Endothelial cell of umbilical vein (primary cell): ENCODE measurements around the gene SENP7. TPM values are rescaled to one million over a fixed set of nuclear protein-coding genes. Genes with fewer than 3 reads are reported as not detected.

Experiments used
- BruUV-seq: library from RNA; stranded (reverse); fragments of 400-500 nt; replicated peaks from 2 replicates; lab custom pipeline; 2021; lab: Mats Ljungman, UMichigan
- CTCF ChIA-PET: fragments of 300-600, 350-600 bp; sonication (Branson Sonifier 250); formaldehyde crosslinking; loops from one replicate; lab custom pipeline; 2021; ENCODE audit warnings: antibody characterized with exemption, inconsistent platforms; lab: Charles Lee
- POLR2A ChIA-PET: fragments of 300-600, 350-600 bp; sonication (Branson Sonifier 250); formaldehyde crosslinking; loops from one replicate; lab custom pipeline; 2021; ENCODE audit warnings: antibody characterized with exemption, inconsistent platforms; lab: Charles Lee
- DNase-seq: peaks from one replicate; pipeline ENCODE4 v3.0.0-alpha.2; 2011; ENCODE audit warnings: low read depth, low spot score
- FAIRE-seq: peaks from 2 replicates; lab custom pipeline; 2011; peaks lifted over from hg19 to GRCh38; lab: Jason Lieb, UNC
- H2AFZ ChIP-seq: 2 replicates; pipeline ENCODE4 v1.6.0; 2012; ENCODE audit warnings: low read depth, low read length, control low read depth, inconsistent platforms
- H3K27ac ChIP-seq: 2 replicates; pipeline ENCODE4 v1.5.1; 2011; ENCODE audit warnings: low read depth, mild to moderate bottlenecking, control low read depth, low read length, moderate library complexity; ENCODE audit not compliant: insufficient read depth
- H3K27me3 ChIP-seq, 2 experiments: 2 replicates each; pipeline versions ENCODE4 v1.6.0 to v1.6.1; 2011; ENCODE audit warnings: low read length in 2 of 2, mixed read lengths in 1 of 2; ENCODE audit not compliant: control insufficient read depth in 2 of 2, insufficient read depth in 2 of 2
- H3K36me3 ChIP-seq, 2 experiments: 2 replicates in 1 of 2; 3 replicates in 1 of 2; pipeline ENCODE4 v1.5.1; 2011; ENCODE audit warnings: low read length in 2 of 2, mild to moderate bottlenecking in 1 of 2, moderate library complexity in 1 of 2; ENCODE audit not compliant: control insufficient read depth in 2 of 2, insufficient read depth in 2 of 2; ENCODE audit errors: extremely low read depth in 1 of 2
- H3K4me1 ChIP-seq: 3 replicates; pipeline ENCODE4 v1.5.1; 2011; ENCODE audit warnings: mild to moderate bottlenecking, low read length; ENCODE audit not compliant: control insufficient read depth, insufficient read depth; ENCODE audit errors: extremely low read depth
- H3K4me2 ChIP-seq: 2 replicates; pipeline ENCODE4 v1.6.1; 2011; ENCODE audit warnings: low read length, control low read depth, mixed read lengths; ENCODE audit not compliant: insufficient read depth
- H3K4me3 ChIP-seq, 3 experiments: fragments of 200-600 bp in 1 of 3; sonication (generic), shearing (Covaris generic) in 1 of 3; replicated peaks in 1 of 3; 2 replicates each; pipeline ENCODE4 v1.5.1; 2011 to 2016; ENCODE audit warnings: control low read depth in 3 of 3, low read length in 3 of 3, mild to moderate bottlenecking in 2 of 3, inconsistent platforms in 1 of 3, low read depth in 1 of 3, moderate library complexity in 1 of 3; ENCODE audit not compliant: insufficient read depth in 1 of 3
- H3K79me2 ChIP-seq: 2 replicates; pipeline ENCODE4 v1.6.0; 2012; ENCODE audit warnings: low read length, inconsistent platforms; ENCODE audit not compliant: control insufficient read depth, insufficient read depth
- H3K9ac ChIP-seq: replicated peaks from 2 replicates; pipeline ENCODE3; 2011; ENCODE audit warnings: low read length, control low read depth; ENCODE audit not compliant: insufficient read depth; ENCODE audit errors: extremely low read depth
- H3K9me1 ChIP-seq: replicated peaks from 3 replicates; pipeline ENCODE4 v1.6.0; 2011; ENCODE audit warnings: mild to moderate bottlenecking, low read length; ENCODE audit not compliant: control insufficient read depth, insufficient read depth; ENCODE audit errors: extremely low read depth
- H3K9me3 ChIP-seq: replicated peaks from 2 replicates; pipeline ENCODE4 v1.5.1; 2012; ENCODE audit warnings: low read length, inconsistent platforms; ENCODE audit not compliant: control insufficient read depth, insufficient read depth
- H4K20me1 ChIP-seq: replicated peaks from 2 replicates; pipeline ENCODE3; 2011; ENCODE audit warnings: mild to moderate bottlenecking, low read length; ENCODE audit not compliant: control insufficient read depth, insufficient read depth; ENCODE audit errors: extremely low read depth
- EZH2 ChIP-seq: IDR thresholded peaks from 2 replicates; pipeline ENCODE4 v1.6.1; 2012; ENCODE audit warnings: borderline replicate concordance, low read depth, mild to moderate bottlenecking, moderate library complexity, low read length, inconsistent platforms; ENCODE audit not compliant: severe bottlenecking
- FOS ChIP-seq: IDR thresholded peaks from 2 replicates; pipeline ENCODE4 v1.6.1; 2011; ENCODE audit warnings: mild to moderate bottlenecking, low read length, moderate library complexity, borderline replicate concordance; ENCODE audit not compliant: insufficient read depth
- GATA2 ChIP-seq: IDR thresholded peaks from 2 replicates; pipeline ENCODE4 v1.7.0; 2011; ENCODE audit warnings: low read depth, mild to moderate bottlenecking, moderate library complexity, mixed read lengths, low read length; ENCODE audit not compliant: insufficient read length, insufficient read depth
- JUN ChIP-seq: IDR thresholded peaks from 2 replicates; pipeline ENCODE4 v1.6.1; 2011; ENCODE audit warnings: borderline replicate concordance, low read depth; ENCODE audit not compliant: insufficient read length, insufficient read depth
- MYC ChIP-seq: IDR thresholded peaks from one replicate; pipeline ENCODE4 v1.6.1; 2011; ENCODE audit warnings: mild to moderate bottlenecking, low read depth, low read length
- POLR2A ChIP-seq: IDR thresholded peaks from 2 replicates; pipeline ENCODE4 v1.6.1; 2012; ENCODE audit warnings: low read depth, mild to moderate bottlenecking, control low read depth, low read length
- POLR2AphosphoS5 ChIP-seq: IDR thresholded peaks from 2 replicates; pipeline ENCODE4 v1.6.1; 2012; ENCODE audit warnings: low read depth, mild to moderate bottlenecking, control low read depth, low read length, moderate library complexity; ENCODE audit not compliant: insufficient read depth
- dilution Hi-C: fragments of 300-500 bp; cut with MboI; formaldehyde crosslinking; loops from one replicate; pipeline ENCODE4 v1.15.0; 2019; ENCODE audit warnings: low sequenced_read_pairs; ENCODE audit not compliant: extremely low pct_ligation_motif_present
- intact Hi-C: fragments of 100-400 bp; cut with micrococcal nuclease; formaldehyde crosslinking; loops from one replicate; pipeline ENCODE4 v1.10.0; 2022
- polyA plus RNA-seq, 4 experiments: library from polyadenylated mRNA; depleted of rRNA in 3 of 4; stranded (reverse) in 3 of 4; unstranded in 1 of 4; fragments of >200 nt; gene quantifications; 2 replicates each; pipeline versions ENCODE4 v1.2.1 to v1.2.3, GENCODE V29; 2011 to 2012; ENCODE audit warnings: missing spikeins in 1 of 4
- total RNA-seq: library from RNA; stranded (reverse); gene quantifications from 2 replicates; pipeline ENCODE4 v1.2.3, GENCODE V29; 2021
- TF ChIP-seq, protein P1 (sequence below): IDR thresholded peaks from 2 replicates; pipeline ENCODE4 v1.6.1; 2011; ENCODE audit not compliant: insufficient read depth, insufficient read length
- TF ChIP-seq, protein P2 (sequence below), 2 donors: IDR thresholded peaks; 1 replicate in 1 of 2; 2 replicates in 1 of 2; pipeline ENCODE4 v1.5.1; 2011; ENCODE audit warnings: low read length in 2 of 2, mild to moderate bottlenecking in 2 of 2, moderate library complexity in 2 of 2, control low read depth in 1 of 2, inconsistent platforms in 1 of 2, low read depth in 1 of 2; ENCODE audit not compliant: insufficient read depth in 1 of 2; ENCODE audit errors: extremely low read depth in 1 of 2

Gene SENP7
- total and polyA plus RNA-seq, 2 donors (not counting 3 experiments of a cell fraction or from before 2014, with no cell fraction given), result 5.1 to 18.7 TPM

DNA sequence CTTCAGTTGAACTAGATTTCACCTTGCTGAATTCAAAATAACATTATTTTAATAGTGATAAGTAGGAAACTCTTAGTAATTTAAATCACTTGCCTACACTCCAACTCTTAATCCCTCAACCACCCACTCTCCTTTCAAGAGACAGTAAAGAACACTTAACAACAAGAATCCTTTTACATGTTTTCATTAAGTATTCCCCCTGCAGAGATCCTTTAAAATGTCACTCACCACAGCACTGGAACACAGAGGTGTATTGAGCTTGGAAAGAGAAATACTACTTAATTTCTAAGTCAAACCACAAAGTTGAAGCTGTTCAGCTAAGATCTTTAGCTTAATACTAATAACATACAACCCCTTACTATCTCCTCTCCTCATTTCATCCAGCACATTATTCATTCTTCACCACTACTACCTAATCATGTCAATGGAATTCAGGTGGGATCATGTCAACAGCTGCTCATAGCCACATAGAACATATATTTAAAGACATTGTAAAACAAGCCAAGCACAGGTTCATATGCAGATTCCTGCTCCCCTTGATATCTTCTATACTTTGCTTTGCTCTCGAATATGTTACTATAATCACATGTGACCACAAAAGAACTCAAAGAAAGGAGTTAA lies 233.1 kb downstream of the SENP7 start:
- no peak overlapping the region for H3K9ac ChIP-seq
- no peaks in the 10 kb centered on the region for H4K20me1 ChIP-seq
- H3K27me3 ChIP-seq, result no peaks in the 10 kb centered on the region
- dilution Hi-C loops (no loop called here), intact Hi-C loops (no loop called here)
- no peaks in the 10 kb centered on the region for H3K79me2 ChIP-seq
- DNase-seq (no peak), FAIRE-seq (no peak)
- H3K9me3 ChIP-seq, result no peaks in the 10 kb centered on the region
- H3K27ac ChIP-seq, result no peak overlapping the region
- H3K4me3 ChIP-seq, result no peak overlapping the region
- H3K9me1 ChIP-seq, result no peaks in the 10 kb centered on the region
- no TSS peak for BruUV-seq
- CTCF ChIA-PET, result no interaction called here
- POLR2A ChIA-PET, result no interaction called here
- no peak overlapping the region for H3K4me2 ChIP-seq
- TF ChIP-seq EZH2 (no peak), POLR2A (no peak), GATA2 (no peak), MYC (no peak), JUN (no peak), FOS (no peak), POLR2AphosphoS5 (no peak)
- TF ChIP-seq, protein P1, sequence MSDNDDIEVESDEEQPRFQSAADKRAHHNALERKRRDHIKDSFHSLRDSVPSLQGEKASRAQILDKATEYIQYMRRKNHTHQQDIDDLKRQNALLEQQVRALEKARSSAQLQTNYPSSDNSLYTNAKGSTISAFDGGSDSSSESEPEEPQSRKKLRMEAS, result no peak
- TF ChIP-seq, protein P2, sequence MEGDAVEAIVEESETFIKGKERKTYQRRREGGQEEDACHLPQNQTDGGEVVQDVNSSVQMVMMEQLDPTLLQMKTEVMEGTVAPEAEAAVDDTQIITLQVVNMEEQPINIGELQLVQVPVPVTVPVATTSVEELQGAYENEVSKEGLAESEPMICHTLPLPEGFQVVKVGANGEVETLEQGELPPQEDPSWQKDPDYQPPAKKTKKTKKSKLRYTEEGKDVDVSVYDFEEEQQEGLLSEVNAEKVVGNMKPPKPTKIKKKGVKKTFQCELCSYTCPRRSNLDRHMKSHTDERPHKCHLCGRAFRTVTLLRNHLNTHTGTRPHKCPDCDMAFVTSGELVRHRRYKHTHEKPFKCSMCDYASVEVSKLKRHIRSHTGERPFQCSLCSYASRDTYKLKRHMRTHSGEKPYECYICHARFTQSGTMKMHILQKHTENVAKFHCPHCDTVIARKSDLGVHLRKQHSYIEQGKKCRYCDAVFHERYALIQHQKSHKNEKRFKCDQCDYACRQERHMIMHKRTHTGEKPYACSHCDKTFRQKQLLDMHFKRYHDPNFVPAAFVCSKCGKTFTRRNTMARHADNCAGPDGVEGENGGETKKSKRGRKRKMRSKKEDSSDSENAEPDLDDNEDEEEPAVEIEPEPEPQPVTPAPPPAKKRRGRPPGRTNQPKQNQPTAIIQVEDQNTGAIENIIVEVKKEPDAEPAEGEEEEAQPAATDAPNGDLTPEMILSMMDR (IDR thresholded peaks at IDR 0.05; ENCODE audit: extremely low read depth in 1 of 2, insufficient read depth in 1 of 2, low read depth in 1 of 2, low read length in 2 of 2), result no peak
- no peaks in the 10 kb centered on the region for H3K36me3 ChIP-seq
- H3K4me1 ChIP-seq, result no peaks in the 10 kb centered on the region
- no peak overlapping the region for H2AFZ ChIP-seq
